GM12892 (cell line): Measurements from ENCODE around the gene SPNS2.
A peak's percentile ranks its signal among the peaks of the same experiment; 100 is the strongest.

Source experiments
- DNase-seq: peaks from one replicate; pipeline ENCODE4 v3.0.0; 2011; ENCODE audit not compliant: insufficient read length
- FAIRE-seq: peaks from 2 replicates; lab custom pipeline; 2011; peaks lifted over from hg19 to GRCh38; lab: Jason Lieb, UNC
- POLR2A ChIP-seq: IDR thresholded peaks from 2 replicates; pipeline ENCODE4 v1.6.1; 2011; ENCODE audit warnings: low read depth, low read length, control low read depth
- POLR2AphosphoS5 ChIP-seq: IDR thresholded peaks from 2 replicates; pipeline ENCODE4 v1.6.1; 2011; ENCODE audit warnings: low read depth, low read length, control low read depth
- TAF1 ChIP-seq: IDR thresholded peaks from 2 replicates; pipeline ENCODE4 v1.6.1; 2011; ENCODE audit warnings: low read depth, mild to moderate bottlenecking, control low read depth, low read length, borderline replicate concordance

Gene SPNS2

DNA sequence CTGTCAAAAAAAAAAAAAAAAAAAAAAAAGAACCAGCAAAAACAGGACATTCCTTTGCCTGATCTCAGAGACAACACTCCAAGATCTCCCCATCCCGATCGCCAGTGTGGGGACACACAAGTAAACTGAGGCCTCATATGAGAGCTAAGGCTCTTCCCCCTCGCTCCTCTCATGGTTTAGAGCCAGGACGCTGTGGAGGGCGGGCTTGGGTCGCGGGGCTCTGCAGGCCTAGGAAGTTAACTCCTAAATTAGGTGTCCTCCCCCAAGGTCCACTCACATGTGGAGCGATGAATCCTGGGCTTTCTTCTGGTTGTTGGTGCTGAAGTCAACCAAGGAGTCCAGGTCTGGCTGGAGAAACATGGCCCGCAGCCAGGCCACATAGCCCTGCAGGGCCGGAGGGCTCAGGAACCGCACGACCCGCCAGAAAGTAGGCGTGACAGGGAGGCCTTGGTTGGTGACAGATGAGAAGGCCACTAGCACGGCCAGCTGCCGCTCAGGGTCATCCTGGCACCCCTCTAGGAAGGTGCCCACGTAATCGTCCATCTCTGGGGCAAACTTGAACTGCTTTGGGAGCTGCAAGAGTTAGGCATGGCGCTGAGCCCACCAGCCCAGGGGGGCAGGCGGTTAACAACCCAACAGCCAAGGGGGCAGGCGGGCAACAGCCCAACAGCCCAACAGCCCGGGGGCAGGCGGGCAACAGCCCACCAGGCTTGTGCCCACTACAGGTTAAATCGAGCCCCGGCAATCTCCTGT is 51.3 kb downstream of the SPNS2 start:
- FAIRE-seq (no peak), DNase-seq (no peak)
- TF ChIP-seq POLR2A (no peak), TAF1 (no peak), POLR2AphosphoS5 (no peak)

DNA sequence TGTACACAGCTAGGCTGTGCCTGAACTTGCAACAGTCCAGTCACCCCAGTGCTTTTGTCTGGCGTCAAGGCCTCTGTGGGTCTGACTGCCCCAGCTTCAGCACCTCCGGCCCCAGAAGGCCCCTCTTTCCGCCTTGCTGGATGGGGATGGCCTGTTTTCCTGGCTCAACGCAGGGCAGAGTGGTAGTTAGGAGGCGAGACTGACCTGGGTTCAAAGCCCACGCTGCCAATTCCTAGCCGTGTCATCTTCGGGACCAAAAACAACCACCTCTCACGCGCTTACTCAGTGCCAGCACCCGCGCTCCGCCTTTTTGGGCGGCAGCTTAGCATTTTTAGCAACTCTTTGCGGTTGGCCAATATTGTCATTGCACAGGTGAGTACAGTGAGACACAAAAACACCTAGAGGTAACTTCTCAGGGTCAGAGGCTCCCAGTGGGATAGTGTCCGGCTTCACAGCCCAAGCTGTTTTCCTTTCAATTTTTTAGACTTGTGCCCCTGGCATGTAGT is 51.9 kb downstream of the SPNS2 start:
- FAIRE-seq (no peak), DNase-seq (no peak)
- no peak for TF ChIP-seq POLR2A
- TF ChIP-seq POLR2AphosphoS5 = no peak
- TF ChIP-seq TAF1 = no peak

- TF ChIP-seq TAF1 (no peak), POLR2AphosphoS5 (no peak)
- FAIRE-seq = no peak
Measured at GRCh38 chr17:4551141-4551540, 52.5 kb downstream of the SPNS2 start.

GRCh38 chr17:4551796-4552525 is 53.3 kb downstream of the SPNS2 start:
- TF ChIP-seq POLR2AphosphoS5 (no peak), POLR2A (no peak), TAF1 (no peak)
- FAIRE-seq (no peak), DNase-seq (no peak)

More at GRCh38 chr17:4551141-4551540, 52.5 kb downstream of the SPNS2 start:
- DNase-seq = no peak

GRCh38 chr17:4553669-4554068 is 55.0 kb downstream of the SPNS2 start:
- TF ChIP-seq POLR2A = no peak
- TF ChIP-seq TAF1 = no peak
- TF ChIP-seq POLR2AphosphoS5 = no peak
- DNase-seq (no peak), FAIRE-seq (no peak)

GRCh38 chr17:4554441-4554996 is 55.8 kb downstream of the SPNS2 start:
- no peak for TF ChIP-seq POLR2AphosphoS5
- TF ChIP-seq TAF1 = no peak
- no peak for TF ChIP-seq POLR2A
- DNase-seq (no peak), FAIRE-seq (peak; percentile 67)

- TF ChIP-seq POLR2AphosphoS5 = peak; percentile 92
- peak; percentile 79; the same call in 1 of the 2 replicates for TF ChIP-seq TAF1
- TF ChIP-seq POLR2A = peak; percentile 97
- DNase-seq = peak; percentile 100
- FAIRE-seq = peak; percentile 97
Measured at GRCh38 chr17:4554997-4555799, 56.5 kb downstream of the SPNS2 start, which contains the start of gene MYBBP1A. TSS of gene MYBBP1A (minus strand) at chr17:4555384. CDS start at chr17:4555324, 60 bp downstream.

DNA sequence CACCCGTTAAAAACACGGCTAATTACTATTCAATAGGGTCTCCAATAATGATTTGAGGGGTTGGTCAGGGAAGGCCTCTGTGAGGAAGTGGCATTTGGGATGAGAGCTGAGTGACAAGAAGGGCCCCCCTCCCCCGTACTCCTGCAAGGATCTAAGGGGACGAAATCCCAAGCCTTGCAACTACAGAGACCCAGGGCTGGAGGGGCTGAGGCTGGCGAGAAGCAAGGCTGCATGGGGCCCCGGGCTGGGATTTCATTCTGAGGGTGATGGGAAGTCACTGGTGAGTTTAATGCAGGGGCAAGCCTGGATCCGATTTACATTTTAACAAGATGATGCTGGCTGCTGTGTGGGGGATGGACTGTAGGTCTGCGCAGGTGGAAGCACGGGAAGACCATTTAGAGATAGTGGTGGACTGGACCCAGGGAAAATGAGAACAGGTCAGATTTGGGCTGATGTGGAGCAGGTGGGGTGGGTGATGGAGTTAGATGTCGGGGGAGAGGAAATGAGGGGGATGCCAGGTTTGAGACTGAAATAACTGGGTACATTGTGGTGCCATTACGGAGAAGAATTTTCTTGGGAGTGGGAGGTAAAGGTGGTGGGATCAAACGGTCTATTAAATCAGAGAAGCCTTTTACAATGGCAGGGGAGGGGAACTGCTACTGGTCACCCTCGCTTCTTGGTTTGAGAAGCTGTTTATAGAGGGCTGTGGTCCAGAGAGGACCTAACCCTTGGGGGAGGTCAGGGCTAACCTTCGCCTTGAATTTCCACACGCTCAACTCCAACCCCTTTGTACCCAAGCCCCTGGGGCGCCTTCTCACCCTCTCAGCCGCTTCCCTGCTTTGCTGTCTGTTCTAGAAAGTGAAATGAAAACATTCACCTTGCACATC is 57.4 kb downstream of the SPNS2 start:
- FAIRE-seq = no peak
- TF ChIP-seq POLR2A (no peak), TAF1 (no peak), POLR2AphosphoS5 (no peak)
- DNase-seq = no peak

DNA sequence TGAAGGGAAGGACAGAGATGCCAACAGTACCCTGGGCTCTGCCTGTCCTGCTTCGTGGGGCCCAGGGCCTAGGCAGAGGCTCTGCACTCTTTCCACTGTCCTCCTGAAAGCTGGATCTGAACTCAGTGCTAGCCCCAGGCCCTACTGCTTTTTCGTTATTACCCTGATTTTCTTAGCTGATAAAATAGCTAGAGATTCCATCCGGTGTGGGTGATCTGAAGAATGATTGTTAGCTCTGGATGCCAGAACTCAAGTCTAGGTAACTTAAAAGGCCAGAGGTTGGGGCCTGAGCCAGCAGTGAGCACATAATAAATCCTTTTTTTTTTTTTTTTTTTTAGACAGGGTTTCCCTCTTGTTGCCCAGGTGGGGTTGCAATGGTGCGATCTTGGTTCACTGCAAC is 58.3 kb downstream of the SPNS2 start:
- TF ChIP-seq POLR2AphosphoS5 (no peak), POLR2A (no peak), TAF1 (no peak)
- no peak for FAIRE-seq
- DNase-seq = no peak

DNA sequence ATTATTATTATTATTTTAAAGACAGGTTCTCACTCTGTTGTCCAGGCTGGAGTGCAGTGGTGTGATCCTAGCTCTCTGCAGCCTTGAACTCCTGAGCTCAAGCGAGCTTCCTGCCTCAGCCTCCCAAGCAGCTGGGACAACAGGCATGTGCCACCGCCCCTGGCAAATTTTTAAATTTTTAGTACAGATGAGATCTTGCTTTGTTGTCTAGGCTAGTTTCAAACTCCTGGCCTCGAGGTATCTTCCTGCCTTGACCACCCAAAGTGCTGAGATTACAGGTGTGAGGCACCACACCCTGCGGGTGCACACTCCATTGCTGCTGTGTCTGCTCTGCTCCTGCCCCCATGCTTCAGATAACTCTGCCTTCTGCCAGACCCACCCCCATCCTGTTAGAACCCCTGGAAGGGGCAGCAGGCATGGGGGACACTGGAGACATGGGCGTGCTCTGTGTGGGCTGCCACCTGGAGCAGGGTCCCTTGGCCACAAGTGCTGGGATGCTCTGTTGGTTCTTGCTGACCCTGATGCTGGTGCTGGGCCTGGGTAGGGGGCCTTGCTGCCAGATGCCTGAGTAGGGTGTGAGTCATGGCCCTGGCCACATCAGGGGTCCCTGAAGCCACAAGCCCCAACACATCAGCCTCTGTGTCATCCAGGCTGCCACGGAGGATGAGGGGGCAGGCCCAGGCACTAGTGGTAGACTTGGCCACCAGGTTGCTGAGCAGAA is 59.1 kb downstream of the SPNS2 start:
- FAIRE-seq = no peak
- TF ChIP-seq POLR2A (no peak), POLR2AphosphoS5 (no peak), TAF1 (no peak)
- DNase-seq = no peak
